ENCODE results near the gene ARSB.

The ARSB gene

DNA sequence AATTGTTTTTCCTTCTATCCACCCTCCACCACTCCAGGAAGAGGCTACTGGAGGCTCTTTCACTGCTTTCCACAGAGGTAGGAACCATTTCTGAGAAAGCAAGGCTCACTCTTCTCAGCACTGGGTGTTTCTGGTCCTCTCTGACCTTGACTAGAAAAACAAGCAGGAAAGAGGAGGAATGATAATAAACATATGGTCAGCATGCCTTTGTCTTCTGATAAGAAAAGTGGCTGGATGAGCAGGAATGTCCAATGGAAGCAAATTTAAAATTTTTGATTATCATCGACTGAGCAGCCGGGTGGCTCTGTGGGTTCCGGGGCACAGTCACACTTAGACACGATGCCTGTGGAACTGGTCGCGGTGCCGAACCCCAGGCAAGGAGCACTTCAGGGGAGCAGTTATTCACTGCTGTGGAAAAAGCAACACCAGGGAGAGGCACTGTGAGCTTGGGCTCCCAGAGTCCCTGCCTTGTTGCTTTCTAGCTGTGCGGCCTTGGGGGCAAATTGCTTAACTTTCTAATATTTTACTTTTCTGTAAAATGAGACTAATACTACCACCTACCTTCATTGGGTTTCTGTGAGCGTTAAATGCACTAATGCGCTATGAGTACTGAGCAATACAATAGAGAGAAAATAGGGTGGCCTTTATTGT is 179.5 kb downstream of the ARSB start:
- no peak for DNase-seq (ENCODE audit: low spot score)

DNA sequence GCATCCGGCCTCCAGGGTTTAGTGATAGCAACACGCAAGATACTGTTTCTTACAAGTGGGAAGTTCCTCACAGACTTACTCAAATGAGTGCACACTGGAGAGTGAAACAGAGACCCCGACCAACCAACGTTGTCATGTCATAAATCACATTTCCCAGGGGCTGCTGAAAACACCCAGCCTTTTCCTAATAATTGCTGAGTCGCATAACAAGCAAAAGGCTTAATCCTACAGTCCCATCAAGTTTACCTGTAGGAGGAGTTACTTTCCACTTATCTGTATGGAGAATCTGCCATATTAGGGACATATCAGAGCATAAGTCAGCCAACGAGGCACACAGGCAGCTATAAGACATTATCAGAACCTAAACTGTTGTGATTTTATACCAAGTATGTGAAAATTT is 180.1 kb downstream of the ARSB start:
- no peak for DNase-seq (ENCODE audit: low spot score)

DNA sequence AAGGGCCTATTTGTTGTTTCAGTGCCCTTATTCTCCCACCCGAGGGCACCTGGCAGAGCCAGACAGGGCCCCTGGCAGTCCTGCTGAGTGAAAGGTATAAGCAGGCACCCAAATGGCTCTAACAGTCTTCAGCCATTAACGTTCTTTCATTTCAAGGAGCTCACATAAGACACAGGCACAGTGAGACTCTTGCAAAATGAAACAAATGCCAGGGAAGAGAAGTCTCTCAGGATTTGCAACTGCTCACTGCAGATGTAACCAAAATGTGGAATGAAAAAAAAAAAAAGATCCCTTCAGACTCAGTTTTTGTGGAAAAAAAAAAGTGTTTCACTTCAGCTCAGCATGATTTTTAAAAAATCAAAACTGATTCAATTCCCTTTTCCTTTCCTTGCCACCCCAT is 181.2 kb downstream of the ARSB start:
- DNase-seq (ENCODE audit: low spot score), result no peak

DNA sequence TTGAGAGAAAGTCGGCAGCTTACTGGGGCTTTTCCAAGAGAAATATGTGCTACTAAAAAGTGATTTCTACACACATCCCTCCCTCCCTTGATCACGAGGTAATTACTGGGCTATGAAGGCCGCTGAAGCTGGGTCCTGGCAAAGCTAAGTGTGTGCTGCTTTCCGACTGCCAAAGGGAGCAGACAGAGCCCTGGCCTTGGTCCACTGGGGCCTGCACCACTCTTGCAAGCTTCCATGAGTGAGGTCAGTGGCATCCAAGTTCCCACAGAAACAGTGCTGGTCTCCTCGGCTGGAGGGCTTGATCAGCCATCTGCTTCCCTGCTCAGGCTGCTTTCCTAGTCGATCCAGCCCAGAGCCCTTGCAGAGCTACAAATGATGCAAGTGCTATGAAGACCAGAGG is 181.8 kb downstream of the ARSB start:
- peak; percentile 48 for DNase-seq (ENCODE audit: low spot score)

DNA sequence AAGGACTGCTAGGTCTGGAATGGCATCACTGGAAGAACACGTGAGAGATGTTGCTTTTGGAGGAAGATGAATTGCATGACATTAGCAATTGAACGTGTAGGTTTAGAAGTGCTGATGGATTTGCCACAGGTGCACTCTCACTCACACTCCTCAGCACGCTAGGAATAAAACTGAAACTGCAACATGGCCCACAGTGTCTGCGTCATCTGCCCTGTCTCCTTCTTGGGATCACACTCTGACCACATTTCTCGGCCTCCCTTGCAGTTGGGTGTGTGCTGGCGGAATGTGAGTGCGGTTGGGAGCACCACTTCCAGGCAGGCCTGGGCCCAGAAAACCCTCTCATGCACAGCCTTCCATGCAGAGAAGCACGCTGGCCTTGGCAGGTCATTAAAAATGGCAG is 183.7 kb downstream of the ARSB start:
- DNase-seq (ENCODE audit: low spot score), result no peak

DNA sequence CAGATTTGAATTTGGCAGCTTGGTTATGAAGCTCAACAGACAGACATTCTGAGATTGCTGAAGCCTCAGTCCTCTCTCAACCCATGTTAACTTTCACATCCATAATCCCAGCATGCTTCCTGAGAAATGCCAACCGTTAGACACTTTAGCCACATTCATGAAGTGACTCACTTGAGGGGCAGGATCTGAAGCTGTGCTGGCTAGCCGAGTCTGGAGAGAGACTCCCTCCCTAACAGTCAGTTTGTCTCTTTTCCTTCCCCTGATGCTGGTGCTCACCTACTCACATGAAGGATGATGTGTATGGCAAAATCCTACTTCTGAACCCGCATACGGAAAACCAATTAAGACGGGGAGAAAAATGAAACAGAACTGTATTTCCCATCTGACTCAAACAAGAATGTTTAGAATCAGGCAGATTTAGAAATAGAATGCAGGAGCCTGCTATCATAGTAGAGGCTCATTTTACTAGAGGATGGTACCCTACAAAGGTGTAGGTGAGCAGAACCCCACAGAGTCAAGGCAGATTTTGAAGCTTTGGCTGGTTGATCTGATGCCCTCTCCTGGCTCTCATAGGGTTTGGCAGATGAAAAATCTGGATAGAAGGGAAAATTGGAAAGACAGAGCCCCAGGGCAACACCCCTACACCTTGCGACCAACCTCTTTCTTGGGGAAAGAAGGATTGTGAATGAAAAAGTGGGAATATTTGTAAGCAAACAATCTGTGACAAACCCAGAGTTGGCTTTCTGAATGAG is 185.7 kb downstream of the ARSB start:
- DNase-seq (ENCODE audit: low spot score), result peak; percentile 70

DNA sequence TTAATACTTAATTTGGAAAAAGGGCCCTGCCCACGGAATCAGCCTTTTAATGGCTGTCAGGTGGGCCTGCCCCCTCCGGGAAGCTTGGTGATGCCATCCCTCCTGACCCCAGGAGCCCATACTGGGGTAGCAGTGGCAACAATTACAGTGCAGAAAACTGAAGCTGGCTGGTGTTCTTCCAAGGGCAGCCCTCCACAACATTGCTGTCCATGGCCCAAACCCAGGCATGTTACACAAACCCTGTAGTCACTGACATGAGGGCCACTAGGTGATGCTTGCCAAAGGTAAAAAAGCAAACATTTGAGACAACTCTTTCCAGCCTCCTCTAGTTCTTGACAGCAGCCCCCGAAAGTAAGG is 186.5 kb downstream of the ARSB start:
- no peak for DNase-seq (ENCODE audit: low spot score)

DNA sequence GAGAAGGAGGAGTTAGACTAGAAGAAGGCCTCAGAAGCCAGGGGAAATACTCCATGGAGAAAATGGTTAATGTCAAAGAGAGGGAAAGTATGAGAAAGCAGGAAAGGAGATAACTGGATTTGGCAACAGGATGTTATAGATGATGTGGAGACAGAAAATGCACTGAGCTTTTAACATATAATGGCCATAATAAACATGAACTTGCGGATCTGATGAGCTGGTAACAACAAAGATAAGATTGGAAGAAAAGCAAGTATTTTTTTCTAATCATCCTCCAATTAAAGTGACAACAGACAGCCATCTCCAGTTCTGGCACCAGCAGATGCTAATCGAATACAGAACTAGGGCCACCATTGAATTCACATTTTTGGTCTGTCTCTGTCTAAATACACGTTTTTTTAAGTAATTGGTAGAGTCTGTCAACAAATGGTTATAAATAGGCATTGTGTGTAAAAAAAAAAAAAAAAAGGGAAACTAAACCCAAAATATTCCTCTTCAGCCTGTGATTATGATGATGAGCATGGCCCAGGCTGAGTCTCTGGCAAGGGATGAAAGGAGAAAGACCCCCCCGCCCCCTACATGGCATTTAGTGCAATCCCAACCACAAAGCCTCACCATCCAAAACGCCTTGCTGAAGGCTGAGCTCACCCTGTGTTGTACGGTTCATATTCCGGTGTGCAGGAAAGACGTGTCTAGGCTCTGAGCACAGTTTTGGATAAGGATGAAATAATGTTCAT is 187.0 kb downstream of the ARSB start:
- DNase-seq (ENCODE audit: low spot score), result peak; percentile 49

DNA sequence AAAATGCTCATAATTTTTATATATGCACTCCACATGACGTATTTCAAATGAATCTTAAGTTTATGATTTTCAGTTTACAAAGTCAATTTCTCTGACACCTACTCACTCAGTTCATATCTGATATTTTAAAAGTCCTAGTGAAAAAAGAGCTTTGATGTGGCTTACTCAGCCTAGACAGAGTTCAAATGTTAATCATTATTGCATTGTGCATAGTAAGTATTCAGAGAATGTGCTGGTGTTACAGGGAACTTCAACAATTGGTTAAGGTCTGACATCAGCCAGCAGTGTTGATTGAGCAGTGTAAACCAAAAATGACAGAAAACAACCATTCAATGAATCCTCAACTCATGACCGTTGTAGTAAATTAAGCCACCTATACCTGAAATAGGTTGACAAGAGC is 189.4 kb downstream of the ARSB start:
- peak; percentile 48 for DNase-seq (ENCODE audit: low spot score)

DNA sequence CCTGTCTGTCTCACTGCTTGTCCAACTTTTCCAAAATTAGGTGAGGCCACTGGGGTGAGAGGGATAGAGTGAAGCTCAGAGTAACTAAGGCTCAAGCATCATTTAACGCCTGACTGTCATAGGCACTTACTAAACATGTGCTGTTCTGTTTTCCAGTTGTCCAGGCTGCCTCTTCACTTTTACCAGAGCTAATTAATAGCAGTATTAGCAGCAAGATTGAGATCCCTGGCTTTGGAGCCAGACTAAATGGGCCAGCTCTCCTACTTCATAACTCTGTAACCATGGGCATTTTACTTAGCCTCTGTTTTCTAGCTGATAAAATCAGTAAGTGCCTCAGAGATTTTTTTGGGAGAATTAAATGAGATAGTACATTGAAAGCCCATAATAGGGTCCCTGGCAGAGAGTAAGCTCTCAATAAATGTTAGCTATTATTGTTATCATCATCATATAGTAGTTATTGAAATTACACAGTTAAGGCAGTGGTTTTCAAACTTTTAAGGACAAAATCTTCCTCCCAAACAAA is 190.4 kb downstream of the ARSB start:
- DNase-seq (ENCODE audit: low spot score), result no peak

DNA sequence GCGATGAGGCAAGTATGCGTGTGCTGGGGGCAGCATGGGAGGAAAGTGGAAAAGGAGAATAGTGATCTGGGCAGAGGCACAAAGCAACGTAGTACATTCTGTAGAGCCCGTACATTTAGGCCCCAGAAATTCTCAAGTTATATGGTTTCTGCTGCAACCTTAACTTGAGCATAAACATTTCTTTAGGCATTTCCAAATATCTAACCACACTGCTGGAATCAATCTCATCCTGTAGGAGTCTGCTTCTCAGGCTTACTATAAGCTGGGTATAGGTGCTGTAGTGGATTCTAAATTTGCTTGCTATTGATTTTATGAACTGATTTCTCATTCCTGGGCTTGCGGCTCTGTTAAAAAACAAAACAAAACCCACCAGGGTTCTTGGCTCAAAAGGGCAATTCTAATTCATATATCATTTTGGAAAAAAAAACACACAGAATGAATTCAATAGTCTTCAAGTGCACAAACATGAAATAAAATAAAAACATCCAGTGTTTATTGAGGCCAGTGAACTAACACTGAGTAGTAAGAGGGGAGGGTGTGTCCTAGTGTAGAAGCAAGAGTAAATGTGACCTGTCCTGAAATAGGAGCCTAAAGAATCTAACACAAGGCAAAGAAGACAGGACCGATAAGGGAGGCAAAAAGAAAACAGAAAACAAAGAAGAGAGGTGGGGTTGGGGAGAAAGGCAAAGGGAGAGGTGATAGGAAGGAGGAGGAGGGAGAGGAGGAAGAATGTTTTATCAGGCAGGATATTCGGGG is 191.0 kb downstream of the ARSB start:
- no peak for DNase-seq (ENCODE audit: low spot score)

DNA sequence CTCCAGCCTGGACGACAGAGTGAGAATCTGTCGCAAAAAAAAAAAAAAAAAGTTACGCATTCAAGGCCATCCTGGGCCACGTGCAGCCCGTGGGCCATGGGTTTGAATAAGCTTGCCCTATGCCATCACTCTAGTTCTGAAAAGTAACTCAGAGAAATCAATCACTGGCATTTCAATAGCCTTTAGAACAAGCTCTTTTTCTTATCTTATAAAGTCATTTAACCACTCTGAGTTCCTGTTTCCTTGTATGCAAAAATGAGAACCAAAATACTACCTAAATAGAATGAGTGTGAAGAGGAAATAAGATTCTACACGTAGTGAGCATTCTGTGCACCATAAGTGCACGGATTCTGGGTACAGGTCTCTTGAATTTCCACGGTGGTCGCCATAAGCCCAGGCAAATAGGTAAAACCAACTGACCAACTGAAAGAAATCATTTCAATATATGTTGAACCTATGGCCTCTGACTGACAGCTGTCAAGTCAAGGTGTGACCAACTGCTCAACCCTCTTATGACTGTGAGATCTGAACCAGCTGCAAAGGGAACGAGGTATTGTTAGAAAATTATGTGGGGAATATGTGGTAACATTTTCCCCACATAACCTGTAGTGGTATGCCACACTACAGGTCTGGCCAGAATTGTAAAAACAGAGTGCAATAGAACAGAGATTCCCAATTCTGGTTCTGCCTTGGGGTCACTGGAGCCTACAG is 192.6 kb downstream of the ARSB start:
- no peak for DNase-seq (ENCODE audit: low spot score)

DNA sequence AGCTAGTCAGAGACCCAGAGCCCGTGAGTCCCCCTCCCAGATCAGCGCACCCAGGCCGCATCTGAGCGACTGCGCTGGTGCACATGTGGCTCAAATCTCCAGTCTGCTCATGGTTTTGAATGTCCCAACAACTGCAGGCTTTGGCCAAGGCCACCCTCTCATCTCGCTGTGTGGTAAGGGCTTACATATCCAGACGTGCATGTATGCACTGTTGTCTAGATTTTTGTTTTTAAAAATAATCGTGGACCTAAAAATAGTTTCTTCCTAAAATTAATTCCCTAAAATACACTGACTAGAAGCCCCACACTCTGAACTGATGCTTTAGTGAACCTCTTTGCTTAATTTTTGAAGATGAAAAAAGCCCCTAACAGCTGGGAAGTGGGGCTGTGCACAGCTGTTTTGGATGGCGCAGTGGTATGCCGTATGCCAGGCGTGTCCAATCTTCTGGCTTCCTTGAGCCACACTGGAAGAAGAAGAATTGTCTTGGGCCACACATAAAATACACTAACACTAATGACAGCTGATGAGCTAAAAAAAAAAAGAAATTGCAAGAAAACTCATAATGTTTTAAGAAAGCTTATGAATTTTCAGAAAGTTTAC is 193.5 kb downstream of the ARSB start:
- no peak for DNase-seq (ENCODE audit: low spot score)

DNA sequence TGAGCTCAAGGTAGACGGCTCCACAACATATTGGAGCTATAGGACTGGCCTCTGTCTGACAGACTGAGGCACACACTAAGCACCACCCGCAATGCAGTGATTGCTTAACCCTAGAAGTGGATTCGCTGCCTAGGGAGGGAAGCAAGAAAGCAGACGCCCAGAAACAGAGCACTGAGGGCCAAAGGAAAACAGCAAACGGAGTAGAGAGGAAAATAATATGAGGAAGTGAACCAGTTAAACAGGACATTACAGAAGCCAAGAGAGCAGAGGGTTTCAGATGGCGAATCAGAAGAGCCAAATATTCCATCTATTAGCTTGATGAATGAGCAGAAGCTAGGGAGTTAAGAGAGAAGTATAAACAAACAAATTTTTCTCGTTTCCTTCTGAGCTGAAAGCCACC is 197.3 kb downstream of the ARSB start:
- DNase-seq (ENCODE audit: low spot score), result no peak

DNA sequence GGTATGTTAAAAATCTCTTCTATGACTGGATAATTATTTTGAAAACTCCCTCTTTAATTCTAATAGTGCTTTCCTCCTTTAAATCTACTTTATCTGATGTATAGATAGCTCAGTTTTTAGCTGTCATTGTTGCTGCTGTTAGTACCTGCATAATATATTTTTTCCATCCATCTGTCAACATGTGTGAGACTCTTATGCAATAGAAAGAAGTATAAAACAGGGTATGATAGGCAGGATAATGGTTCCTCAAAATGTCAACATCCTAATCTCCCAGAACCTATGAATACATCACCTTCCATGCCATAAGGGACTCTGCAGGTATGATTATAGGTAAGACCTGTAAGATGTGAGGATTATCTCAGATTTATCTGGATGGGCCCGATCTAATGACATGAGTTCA is 199.7 kb downstream of the ARSB start:
- no peak for DNase-seq (ENCODE audit: low spot score)

DNA sequence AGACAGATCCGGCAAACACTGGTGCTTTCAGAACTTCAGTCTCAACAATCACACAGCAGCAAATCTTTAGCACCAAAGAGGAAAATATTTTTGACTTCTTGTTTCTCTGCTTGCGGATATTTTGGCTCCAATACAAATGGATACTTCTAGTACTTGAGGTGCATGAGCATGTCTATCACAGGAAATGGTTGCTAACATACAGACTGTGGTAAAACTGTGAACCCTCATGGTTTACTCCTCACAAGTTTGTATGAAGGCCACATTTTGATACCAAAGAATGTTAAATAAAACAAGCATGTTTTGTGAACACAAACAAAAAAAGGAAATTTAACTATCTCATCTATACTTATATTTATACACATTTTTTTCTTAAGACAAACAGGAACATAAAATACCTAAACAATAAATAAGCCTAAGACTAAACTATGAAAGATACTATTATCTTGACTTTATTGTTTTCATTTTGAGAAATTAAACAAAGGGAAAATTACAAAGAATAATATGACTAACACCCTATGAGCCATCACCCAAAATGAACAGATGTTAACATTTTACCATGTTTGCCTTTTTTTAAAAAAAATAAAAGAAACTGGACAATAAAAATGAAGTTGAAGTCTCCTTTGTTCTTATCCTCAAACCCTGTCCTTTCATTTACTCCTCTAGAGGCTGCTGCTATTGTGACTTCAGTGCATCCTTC is 201.5 kb downstream of the ARSB start:
- no peak for DNase-seq (ENCODE audit: low spot score)

DNA sequence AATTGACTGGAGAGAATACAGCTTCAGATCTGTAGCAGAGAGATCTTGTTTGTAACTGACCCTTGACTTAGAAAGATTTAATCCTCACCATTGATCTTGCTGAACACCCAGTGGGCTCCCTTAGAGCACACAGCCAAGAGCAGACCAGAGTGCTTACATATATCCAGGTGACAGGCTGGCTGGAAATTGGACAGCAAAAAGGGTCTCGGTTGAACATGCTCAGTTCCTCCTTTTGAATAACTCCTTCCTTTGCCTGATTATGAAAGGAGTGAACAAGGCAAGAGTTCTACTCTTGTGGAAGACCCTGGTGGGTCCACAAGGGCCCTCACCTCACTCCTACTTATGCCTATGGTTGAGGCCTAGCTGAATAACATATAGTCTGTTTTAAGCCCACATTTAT is 202.4 kb downstream of the ARSB start:
- no peak for DNase-seq (ENCODE audit: low spot score)

DNA sequence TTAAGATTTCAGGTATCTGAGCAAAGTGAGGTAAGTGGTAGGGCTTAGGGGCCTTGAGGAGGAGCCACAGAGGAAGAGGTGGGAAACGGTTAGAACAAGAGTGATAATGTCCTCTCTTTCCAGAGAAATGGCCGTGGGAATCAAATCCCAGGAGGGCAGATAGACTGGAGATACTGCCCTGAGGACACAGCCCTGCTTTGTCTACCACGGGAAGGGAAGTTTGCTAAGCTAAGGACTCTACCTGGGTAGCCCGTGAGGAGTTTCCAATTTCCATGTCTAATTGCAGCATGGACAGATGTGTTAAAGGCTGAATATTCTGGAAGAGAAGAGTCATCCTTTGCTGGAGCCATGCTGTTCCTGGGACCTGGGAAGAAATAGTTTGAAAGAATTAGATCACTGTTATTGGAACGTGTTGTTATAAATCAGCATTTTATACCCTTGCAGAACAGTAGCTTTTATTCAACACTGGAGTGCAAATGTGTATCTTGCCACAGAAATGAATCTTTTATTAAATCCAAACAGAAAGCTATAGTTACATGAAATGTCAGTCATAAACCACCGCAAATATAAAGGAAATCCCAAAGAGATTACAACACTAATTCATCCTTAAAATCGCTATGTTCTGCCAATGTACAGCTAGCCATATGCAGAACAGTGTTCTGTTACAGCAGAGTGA is 203.4 kb downstream of the ARSB start:
- DNase-seq (ENCODE audit: low spot score), result no peak

DNA sequence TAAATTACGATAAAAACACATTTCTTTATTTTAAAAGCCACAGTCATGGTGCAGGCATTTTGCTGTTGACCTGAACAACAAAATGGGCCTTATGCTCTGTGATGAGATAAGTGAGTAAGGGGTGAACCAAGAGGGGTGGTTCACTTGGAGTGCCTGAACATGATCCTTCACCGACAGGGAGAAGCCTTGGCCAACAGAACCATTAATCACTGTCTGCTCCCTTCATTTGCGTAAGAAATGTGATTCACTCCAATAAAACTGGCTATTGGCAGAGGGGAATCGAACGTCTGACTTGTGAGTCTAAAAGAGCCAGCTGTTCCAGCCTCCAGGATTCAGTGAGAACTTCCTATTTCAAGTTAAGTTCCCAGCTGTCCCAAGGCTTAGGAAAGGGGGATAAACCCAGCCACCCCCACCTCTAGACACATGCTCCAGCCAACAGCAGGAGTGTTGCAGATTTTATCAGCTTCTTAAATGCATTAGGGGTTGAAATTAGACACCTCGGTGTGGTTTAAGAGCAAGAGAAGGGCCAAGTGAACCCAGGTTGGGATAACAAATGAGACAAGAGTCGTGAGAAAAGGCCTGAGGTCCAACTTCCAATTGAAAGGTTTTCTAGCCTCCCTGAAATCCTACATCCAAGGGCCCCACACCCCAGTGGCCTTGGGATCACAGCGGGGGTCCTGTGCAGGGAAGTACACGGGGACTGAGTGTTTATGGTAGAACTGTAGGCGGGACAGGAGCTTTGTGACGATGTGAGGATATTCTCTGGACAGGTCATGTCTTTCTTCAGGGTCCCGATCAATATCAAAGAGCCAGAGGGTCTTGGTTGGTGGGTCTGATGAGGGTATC is 205.1 kb downstream of the ARSB start:
- peak; percentile 38 for DNase-seq (ENCODE audit: low spot score)
